Memory B cell (primary cell): ENCODE data around the gene MSRB3.
"Not testable (repeated sequence)": the region's sequence is repeated elsewhere in the genome, so short reads cannot be mapped to it uniquely, and the experiment has no call there.

ENCODE experiments used
- ATAC-seq: fragments of 150-1000 bp; cut with Tn5 transposase; 2 replicates; pipeline ENCODE4 v1.10.0; 2021; ENCODE audit warnings: low read depth, mild to moderate bottlenecking, moderate library complexity
- DNase-seq, 2 donors: peaks; one replicate each; pipeline ENCODE4 v3.0.0; 2022; ENCODE audit warnings: low spot score in 2 of 2
- H3K27ac Mint-ChIP-seq: one replicate; pipeline ENCODE4 v1.8.0; 2022; ENCODE audit warnings: mild to moderate bottlenecking, moderate library complexity, mixed read lengths
- H3K27me3 Mint-ChIP-seq: one replicate; pipeline ENCODE4 v1.8.0; 2022; ENCODE audit warnings: mixed read lengths
- H3K36me3 Mint-ChIP-seq: one replicate; pipeline ENCODE4 v1.8.0; 2022; ENCODE audit warnings: mild to moderate bottlenecking, mixed read lengths
- H3K4me1 Mint-ChIP-seq: one replicate; pipeline ENCODE4 v1.8.0; 2022; ENCODE audit warnings: mixed read lengths
- H3K4me3 Mint-ChIP-seq: one replicate; pipeline ENCODE4 v1.8.0; 2022; ENCODE audit warnings: mild to moderate bottlenecking, moderate library complexity, mixed read lengths
- H3K9me3 Mint-ChIP-seq: one replicate; pipeline ENCODE4 v1.8.0; 2022; ENCODE audit warnings: mixed read lengths

The MSRB3 gene

DNA sequence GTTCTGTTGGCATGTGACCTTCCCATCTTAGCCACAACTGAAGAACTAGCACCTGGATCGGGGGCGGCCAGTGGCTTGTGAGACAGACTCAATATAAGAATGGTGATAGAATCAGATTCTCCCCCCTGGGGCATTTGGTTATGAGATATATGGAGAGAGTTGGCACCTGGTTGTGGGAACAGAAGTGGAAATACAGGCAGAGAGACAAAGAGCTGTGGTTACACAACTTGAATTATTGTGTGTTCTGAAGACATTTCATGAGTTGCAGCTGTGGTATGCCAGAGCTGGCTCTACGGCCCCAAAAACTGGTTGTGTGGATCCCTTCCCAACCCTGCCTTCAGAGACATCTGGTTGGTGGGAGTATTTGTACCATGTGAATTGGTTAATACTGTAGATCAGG lies 2.9 kb upstream of the MSRB3 start:
- ATAC-seq (no peak), DNase-seq (no peak)
- no peak overlapping the region for H3K4me3 Mint-ChIP-seq
- H3K36me3 Mint-ChIP-seq = no peaks in the 10 kb centered on the region
- peaks cover 19% of the 10 kb centered on the region for H3K27me3 Mint-ChIP-seq
- H3K9me3 Mint-ChIP-seq = no peaks in the 10 kb centered on the region
- H3K4me1 Mint-ChIP-seq = peaks cover 5% of the 10 kb centered on the region
- no peak overlapping the region for H3K27ac Mint-ChIP-seq

DNA sequence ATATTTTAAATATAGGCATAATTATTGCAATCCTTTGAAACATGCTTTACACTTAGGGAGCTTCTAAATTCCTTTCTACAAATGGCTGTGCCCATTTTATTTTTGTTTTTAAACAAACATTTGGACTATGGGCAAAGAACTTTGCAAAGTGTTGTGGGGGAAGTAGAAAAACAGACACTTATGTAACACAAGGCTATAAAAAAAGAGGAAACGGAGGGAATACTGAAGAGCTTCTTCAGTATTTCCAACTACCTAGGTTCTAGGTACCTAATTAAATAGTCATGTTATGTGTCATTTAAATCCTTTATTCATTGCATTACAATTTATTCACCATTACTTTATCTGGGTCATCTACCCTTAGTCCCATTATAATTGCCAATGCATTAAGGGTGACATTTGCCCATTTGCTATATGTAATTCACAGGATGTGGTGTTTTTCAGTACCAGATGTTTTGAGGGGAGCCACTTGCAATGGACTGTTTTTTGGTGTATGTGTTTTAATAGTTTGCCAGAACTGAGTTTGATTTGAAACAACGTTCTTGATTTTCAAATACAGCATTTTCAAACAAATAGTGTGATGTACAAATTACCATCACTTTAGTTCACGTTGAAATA lies 1.5 kb upstream of the MSRB3 start:
- Mint-ChIP-seq H3K27me3 (peaks cover 22% of the 10 kb centered on the region), H3K4me1 (peaks cover 5% of the 10 kb centered on the region), H3K36me3 (no peaks in the 10 kb centered on the region), H3K9me3 (no peaks in the 10 kb centered on the region), H3K27ac (no peak overlapping the region), H3K4me3 (no peak overlapping the region)
- DNase-seq (no peak), ATAC-seq (no peak)

DNA sequence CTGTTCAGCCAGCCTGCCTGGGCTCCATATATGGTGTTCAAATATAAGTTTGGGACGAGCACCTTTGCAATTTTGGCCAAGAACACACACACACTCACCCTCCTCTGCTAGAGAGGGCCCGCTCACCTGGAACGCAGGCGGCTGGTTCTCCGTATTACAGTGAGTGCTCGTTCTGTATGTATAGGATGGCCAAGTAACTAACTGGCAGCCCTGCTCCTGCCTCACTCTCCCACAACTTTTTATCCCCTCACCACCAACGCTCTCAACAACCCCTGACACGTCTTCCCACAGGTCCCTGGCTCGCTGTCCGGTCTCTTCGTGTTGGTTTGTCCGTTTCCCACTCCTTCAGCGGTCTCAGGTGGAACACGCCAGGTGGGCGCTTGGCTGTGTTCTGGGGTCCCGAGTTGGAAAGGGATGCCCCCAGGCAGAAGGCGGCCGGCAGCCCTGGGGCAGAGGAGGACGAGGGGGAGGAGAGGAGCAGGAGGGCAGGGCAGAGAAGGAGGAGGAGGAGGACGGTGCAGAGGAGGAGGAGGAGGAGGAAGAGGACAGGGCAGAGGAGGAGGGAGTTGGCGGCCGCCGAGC lies 398 bp upstream of the MSRB3 start:
- Mint-ChIP-seq H3K36me3 (no peaks in the 10 kb centered on the region), H3K4me3 (peak overlapping the region; percentile 76), H3K27me3 (peaks cover 24% of the 10 kb centered on the region), H3K27ac (no peak overlapping the region), H3K4me1 (peaks cover 5% of the 10 kb centered on the region), H3K9me3 (no peaks in the 10 kb centered on the region)
- DNase-seq (peak in 1 of 2 donors; percentile 16), ATAC-seq (peak; percentile 23)

DNA sequence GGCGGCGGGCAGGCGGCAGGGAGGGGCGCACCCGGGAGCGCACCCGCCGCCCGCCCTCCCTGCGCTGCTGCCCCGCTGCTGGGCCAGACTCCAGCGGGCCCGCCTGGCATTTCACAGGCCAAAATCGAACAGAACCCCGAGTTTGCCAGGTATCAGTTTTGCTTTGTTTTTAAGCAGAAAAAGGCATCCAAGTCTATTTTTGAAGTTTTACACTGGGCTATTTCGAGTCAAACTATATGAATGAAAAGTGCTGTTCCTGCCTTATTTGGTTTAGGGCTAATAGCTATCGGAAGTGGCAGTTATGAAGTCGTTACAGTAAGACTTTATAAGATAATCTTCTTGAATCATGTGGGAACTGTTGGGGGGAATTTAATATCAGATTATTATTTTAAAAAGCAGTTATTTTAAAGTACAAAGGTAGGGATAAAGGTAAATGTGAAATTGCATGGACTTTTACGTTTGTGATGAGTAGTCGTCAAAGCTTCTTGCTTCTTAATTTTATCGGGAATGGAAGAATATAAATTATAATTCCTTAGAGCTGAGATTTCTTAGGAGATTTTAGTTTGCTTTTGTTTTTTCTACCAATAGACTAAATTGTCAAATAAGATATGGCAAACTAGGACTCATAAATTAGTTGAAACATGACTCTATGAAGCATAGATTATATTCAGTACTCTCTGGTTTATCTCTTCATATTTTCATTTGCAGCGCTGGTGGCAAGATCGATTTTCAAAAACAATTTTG lies 1.1 kb downstream of the MSRB3 start:
- H3K27ac Mint-ChIP-seq = no peak overlapping the region
- H3K4me1 Mint-ChIP-seq = peaks cover 5% of the 10 kb centered on the region
- peaks cover 22% of the 10 kb centered on the region for H3K27me3 Mint-ChIP-seq
- DNase-seq (no peak), ATAC-seq (peak; percentile 57)
- peak overlapping the region; percentile 75 for H3K4me3 Mint-ChIP-seq
- no peaks in the 10 kb centered on the region for H3K36me3 Mint-ChIP-seq
- no peaks in the 10 kb centered on the region for H3K9me3 Mint-ChIP-seq

DNA sequence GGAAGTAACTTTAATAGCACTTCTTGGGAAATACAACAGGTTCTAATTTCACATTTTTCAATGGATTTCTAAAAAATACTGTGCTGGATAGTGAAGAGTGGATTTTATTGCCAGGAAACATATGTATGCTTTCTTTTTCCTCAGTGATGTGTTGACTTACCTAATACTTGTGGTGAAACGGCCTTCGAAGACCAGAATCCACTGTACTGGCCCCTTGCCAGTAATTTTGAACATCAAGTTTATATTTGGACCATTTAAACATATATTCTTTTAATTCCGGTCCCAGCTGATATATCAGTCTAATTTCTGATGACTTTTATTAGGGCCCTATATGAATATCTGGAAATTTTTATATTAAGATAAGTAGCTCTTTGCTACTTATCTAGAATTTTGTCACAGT lies 1.8 kb downstream of the MSRB3 start:
- DNase-seq (no peak), ATAC-seq (no peak)
- Mint-ChIP-seq H3K4me3 (no peak overlapping the region), H3K27ac (no peak overlapping the region), H3K36me3 (no peaks in the 10 kb centered on the region), H3K4me1 (peaks cover 5% of the 10 kb centered on the region), H3K9me3 (no peaks in the 10 kb centered on the region), H3K27me3 (peaks cover 23% of the 10 kb centered on the region)

DNA sequence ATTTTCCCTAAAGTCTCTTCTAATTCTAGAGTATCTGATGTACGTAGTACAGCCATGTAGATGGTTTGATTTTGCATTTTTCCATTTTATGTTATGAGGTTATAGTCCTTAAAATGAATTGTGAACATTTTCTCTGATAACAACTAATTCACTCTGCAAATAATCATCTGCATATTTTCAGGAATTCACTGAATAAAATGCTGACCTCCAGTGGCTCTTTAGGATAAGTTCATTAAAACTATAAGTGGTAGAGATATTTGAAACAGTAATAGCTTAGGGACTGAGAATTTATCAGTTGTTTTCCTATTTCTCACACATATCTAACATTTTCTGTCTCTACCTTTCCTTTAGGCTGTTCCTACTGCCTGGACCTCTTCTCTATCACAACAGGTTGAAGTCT lies 4.4 kb downstream of the MSRB3 start:
- Mint-ChIP-seq H3K27ac (no peak overlapping the region), H3K9me3 (no peaks in the 10 kb centered on the region), H3K4me3 (no peak overlapping the region), H3K27me3 (peaks cover 22% of the 10 kb centered on the region), H3K4me1 (peaks cover 5% of the 10 kb centered on the region), H3K36me3 (no peaks in the 10 kb centered on the region)
- ATAC-seq (no peak), DNase-seq (no peak)

DNA sequence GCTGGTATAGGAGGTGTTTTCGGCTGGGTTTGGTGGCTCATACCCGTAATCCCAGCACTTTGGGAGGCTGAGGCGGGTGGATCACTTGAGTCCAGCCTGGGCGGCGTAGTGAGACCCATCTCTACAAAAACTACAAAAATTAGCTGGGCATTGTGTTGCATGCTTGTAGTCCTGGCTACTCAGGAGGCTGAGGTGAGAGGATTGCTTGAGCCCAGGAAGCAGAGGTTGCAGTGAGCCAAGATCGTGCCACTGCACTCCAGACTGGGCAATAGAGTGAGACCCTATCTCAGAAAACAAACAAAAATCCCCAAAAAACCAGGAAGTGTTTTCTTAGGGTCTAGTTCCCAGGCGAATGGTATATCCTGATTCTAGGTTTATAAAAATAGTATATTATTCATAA lies 7.0 kb downstream of the MSRB3 start:
- not testable (repeated sequence) for H3K9me3 Mint-ChIP-seq, ATAC-seq, DNase-seq, H3K27ac Mint-ChIP-seq, H3K36me3 Mint-ChIP-seq, H3K4me1 Mint-ChIP-seq, H3K4me3 Mint-ChIP-seq
- H3K27me3 Mint-ChIP-seq = peaks cover 18% of the 10 kb centered on the region

DNA sequence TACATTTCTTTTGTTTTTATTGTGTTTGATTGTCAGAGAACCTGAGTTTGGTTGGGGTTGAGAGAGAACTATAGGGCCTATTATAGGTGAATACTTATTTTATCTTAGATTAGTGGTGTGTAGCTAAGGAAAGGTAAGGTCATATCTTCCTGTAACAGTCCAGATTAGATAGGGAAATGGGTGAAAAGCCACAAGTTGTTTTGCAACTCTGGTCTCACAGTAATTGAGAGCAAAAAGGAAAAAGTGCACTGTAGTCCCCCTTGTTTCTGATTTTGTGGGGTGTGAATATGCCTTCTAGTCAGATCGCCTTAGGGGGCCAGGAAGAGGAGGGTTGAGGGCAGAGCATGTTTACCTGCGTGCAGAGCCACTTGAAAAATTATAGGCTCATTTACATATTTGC lies 8.9 kb downstream of the MSRB3 start:
- H3K4me3 Mint-ChIP-seq = no peak overlapping the region

DNA sequence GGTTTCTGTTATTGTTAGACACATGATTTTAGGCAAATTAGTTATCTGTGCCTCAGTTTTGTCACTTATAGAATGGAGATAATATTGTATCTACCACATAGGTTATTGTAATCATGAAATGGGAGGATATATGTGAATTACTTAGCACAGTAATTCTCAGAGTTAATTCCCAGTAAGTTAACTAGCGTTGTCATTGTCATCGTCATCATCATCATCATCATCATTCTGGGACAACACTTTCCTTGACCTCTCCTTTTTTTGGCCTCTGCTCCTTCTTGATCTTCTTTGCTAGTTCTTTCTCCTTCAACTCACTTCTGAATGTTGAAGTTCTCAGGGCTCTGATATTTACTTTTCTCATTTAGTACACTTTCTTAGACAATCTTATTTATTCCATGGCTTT lies 13.8 kb downstream of the MSRB3 start:
- peaks cover 3% of the 10 kb centered on the region for H3K9me3 Mint-ChIP-seq
- ATAC-seq (no peak), DNase-seq (no peak)
- peaks cover 2% of the 10 kb centered on the region for H3K36me3 Mint-ChIP-seq
- peaks cover 13% of the 10 kb centered on the region for H3K27me3 Mint-ChIP-seq
- H3K27ac Mint-ChIP-seq = no peak overlapping the region
- peaks cover 4% of the 10 kb centered on the region for H3K4me1 Mint-ChIP-seq
- H3K4me3 Mint-ChIP-seq = no peak overlapping the region

More for the DNA sequence above, 8.9 kb downstream of the MSRB3 start:
- ATAC-seq (no peak), DNase-seq (no peak)
- H3K27ac Mint-ChIP-seq = no peak overlapping the region
- no peaks in the 10 kb centered on the region for H3K4me1 Mint-ChIP-seq
- H3K9me3 Mint-ChIP-seq = no peaks in the 10 kb centered on the region
- peaks cover 13% of the 10 kb centered on the region for H3K27me3 Mint-ChIP-seq
- no peaks in the 10 kb centered on the region for H3K36me3 Mint-ChIP-seq

DNA sequence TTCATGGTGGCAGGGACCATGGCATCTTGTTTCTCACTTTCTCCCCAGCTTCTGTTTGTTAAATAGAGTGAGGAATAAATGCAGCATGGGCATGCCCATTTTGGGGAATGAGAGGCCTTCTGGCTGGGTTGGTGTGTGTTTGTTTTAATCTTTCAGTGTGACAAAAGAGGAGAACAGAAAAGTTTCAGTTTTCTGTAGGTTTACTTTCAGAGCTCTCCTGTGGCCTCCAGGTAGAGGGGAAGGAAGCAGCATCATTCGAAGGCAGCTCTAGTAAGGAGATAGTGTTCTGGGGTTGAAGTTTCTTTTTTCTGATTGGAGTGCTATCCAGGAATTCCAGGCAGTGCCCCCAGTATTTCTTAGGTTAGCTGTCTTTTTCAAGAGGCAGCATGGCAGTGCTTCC lies 15.3 kb downstream of the MSRB3 start:
- ATAC-seq = no peak
- no peak for DNase-seq
- H3K9me3 Mint-ChIP-seq = peaks cover 3% of the 10 kb centered on the region
- H3K4me3 Mint-ChIP-seq = no peak overlapping the region
- peaks cover 13% of the 10 kb centered on the region for H3K27me3 Mint-ChIP-seq
- peaks cover 2% of the 10 kb centered on the region for H3K36me3 Mint-ChIP-seq
- peaks cover 4% of the 10 kb centered on the region for H3K4me1 Mint-ChIP-seq
- H3K27ac Mint-ChIP-seq = no peak overlapping the region

DNA sequence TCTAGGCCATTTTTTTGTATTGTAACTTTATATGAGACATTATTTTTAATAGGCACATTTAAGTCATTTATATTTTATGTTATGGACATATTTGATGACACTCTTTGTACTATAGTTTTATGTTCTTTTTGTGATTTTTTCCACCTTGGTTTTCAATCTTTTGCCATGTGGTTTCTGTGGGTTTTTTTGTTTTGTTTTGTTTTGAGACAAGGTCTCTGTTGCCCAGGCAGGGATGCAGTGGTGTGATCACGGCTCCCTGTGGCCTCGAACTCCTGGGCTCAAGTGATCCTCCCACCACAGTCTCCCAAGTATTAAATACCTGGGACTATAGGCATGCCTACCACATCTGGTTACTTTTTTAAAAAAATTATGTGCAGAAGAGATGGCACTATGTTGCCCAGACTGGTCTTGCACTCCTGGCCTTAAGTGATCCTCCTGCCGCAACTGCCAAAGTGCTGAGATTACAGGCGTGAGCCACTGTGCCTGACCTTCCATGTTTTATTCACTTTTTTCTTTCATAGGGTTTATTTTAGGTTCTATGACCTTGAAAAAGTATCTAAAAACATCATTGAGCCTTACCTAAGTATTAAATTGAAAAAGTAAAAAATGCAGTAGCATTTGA lies 16.3 kb downstream of the MSRB3 start:
- ATAC-seq = no peak
- H3K9me3 Mint-ChIP-seq = peaks cover 3% of the 10 kb centered on the region
- H3K4me3 Mint-ChIP-seq = no peak overlapping the region
- DNase-seq = no peak
- peaks cover 2% of the 10 kb centered on the region for H3K36me3 Mint-ChIP-seq
- no peak overlapping the region for H3K27ac Mint-ChIP-seq
- H3K4me1 Mint-ChIP-seq = peaks cover 6% of the 10 kb centered on the region
- H3K27me3 Mint-ChIP-seq = peaks cover 12% of the 10 kb centered on the region

DNA sequence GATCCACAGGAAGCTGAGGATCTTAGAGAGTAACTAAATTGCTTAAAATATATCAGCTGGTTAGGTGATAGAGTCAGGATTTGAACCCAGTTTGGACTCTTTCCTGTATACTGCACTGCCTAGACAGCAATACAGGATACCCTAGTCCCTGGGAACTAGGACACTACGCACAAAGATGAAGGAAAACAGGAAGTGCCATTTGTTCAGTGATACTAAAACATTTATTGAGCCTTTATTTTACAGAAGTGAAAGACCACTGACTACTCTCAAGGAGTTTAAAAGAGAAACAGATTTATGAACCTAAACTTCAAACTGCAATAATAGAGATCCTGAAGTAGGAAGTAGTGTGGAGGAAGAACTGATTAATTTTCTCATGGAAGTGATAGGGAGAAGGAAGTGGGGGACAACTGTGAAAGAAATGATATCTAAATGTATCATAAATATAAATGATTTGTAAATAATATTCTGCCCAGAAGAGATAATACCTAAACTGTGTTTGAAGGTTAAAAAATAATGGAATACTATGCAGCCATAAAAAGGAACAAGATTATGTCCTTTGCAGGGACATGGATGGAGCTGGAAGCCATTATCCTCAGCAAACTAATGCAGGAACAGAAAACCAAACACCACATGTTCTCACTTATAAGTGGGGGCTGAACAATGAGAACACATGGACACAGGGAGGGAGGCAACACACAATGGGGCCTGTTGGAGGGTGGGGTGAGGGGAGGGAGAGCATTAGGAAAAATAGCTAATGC lies 18.2 kb downstream of the MSRB3 start:
- ATAC-seq = no peak
- Mint-ChIP-seq H3K27ac (no peak overlapping the region), H3K4me1 (peaks cover 6% of the 10 kb centered on the region), H3K4me3 (no peak overlapping the region), H3K27me3 (peaks cover 12% of the 10 kb centered on the region), H3K9me3 (peaks cover 3% of the 10 kb centered on the region), H3K36me3 (peaks cover 2% of the 10 kb centered on the region)
- DNase-seq = no peak

DNA sequence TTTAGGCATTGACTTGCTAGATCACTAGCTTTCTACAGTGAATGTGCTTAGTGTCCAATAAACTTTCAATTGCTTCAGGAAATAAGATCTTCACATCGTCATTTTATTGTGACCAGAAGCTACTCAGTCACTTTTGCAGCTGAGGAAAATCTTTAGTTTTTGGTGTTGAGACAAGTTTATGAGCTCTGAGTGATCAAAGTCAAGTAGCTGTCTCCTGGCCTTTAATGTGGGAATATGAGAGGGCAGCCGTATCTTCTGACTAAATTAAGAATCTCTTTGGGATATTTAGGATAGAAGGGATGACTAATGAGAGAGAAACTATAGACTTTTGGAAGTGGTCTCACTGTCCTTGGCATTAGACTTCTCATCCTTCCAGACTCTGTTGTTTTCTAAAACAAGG lies 21.6 kb downstream of the MSRB3 start:
- H3K9me3 Mint-ChIP-seq = peaks cover 3% of the 10 kb centered on the region
- no peak for ATAC-seq
- H3K27ac Mint-ChIP-seq = no peak overlapping the region
- H3K4me3 Mint-ChIP-seq = no peak overlapping the region
- no peak for DNase-seq
- H3K36me3 Mint-ChIP-seq = peaks cover 2% of the 10 kb centered on the region
- H3K4me1 Mint-ChIP-seq = peaks cover 6% of the 10 kb centered on the region
- peaks cover 23% of the 10 kb centered on the region for H3K27me3 Mint-ChIP-seq
